ENCODE measurements around the gene LTBR. TPM values are rescaled to one million over a fixed set of nuclear protein-coding genes. Genes with fewer than 3 reads are reported as not detected.

The LTBR gene
- total RNA-seq, 1 experiment from 2014 or later, result 194 TPM

GRCh38 chr12:6424008-6424347 lies 40.0 kb downstream of the LTBR start:
- Mint-ChIP-seq H3K36me3 (ENCODE audit: insufficient read depth, unreplicated experiment) (no peaks in the 10 kb centered on the region), H3K27ac (ENCODE audit: unreplicated experiment) (no peak overlapping the region), H3K4me1 (ENCODE audit: low read depth, unreplicated experiment) (peaks cover 8% of the 10 kb centered on the region), H3K4me3 (ENCODE audit: unreplicated experiment) (no peak overlapping the region), H3K27me3 (ENCODE audit: insufficient read depth, unreplicated experiment) (no peaks in the 10 kb centered on the region), H3K9me3 (ENCODE audit: unreplicated experiment) (no peaks in the 10 kb centered on the region)
- no peak for TF ChIP-seq CTCF (IDR thresholded peaks at IDR 0.05; ENCODE audit: insufficient read depth in 1 of 2, low read depth in 1 of 2, low read length in 1 of 2, severe bottlenecking in 1 of 2, unreplicated experiment in 1 of 2)
- H3K4me3 ChIP-seq (ENCODE audit: low read depth, low read length), result no peak overlapping the region
- no peak for DNase-seq
- no peaks in the 10 kb centered on the region for H3K36me3 ChIP-seq (ENCODE audit: control insufficient read depth, insufficient read depth, low read length)
- H3K27me3 ChIP-seq (replicated peaks; ENCODE audit: control insufficient read depth, insufficient read depth, low read length), result no peaks in the 10 kb centered on the region
- peaks cover 8% of the 10 kb centered on the region for H3K4me1 ChIP-seq
- BruUV-seq (replicated peaks), result no TSS peak
- ChIA-PET CTCF (interaction anchor here (0.5 to 4.5 kb wide), 10 partner anchors 15 to 134 kb away, joined by 3 to 45 read pairs (median 4); partner anchors contain the start of genes TAPBPL and VAMP1), POLR2A (interaction anchor here (0.7 to 1.1 kb wide), 2 partner anchors 110 to 112 kb away, joined by 3 to 8 read pairs; partner anchors contain the start of gene GAPDH)
- intact Hi-C loops (cut with micrococcal nuclease; ENCODE audit: unreplicated experiment), result no loop called here
- H3K9me3 ChIP-seq, result no peaks in the 10 kb centered on the region

DNA sequence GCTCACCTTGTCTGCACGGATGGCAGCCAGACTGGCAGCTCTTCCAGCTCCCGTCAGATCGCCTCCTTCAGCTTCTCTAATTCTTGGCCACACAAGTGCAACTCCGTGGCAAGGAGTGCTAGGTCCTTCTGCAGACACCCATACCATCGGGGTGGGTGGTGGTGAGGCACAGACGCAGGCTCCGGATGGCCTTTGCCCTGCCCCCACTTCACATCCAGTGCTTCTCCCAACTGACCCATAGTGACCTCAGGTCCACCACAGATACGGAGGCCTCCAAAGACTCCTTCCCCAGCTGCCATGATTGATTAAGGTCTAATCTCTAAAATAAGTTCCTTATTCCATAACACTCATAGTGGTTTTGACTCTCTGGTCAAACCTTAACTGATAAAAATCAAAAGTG lies 40.9 kb downstream of the LTBR start:
- Mint-ChIP-seq H3K27ac (ENCODE audit: unreplicated experiment) (no peak overlapping the region), H3K4me3 (ENCODE audit: unreplicated experiment) (no peak overlapping the region), H3K4me1 (ENCODE audit: low read depth, unreplicated experiment) (peaks cover 8% of the 10 kb centered on the region), H3K9me3 (ENCODE audit: unreplicated experiment) (no peaks in the 10 kb centered on the region), H3K36me3 (ENCODE audit: insufficient read depth, unreplicated experiment) (no peaks in the 10 kb centered on the region), H3K27me3 (ENCODE audit: insufficient read depth, unreplicated experiment) (no peaks in the 10 kb centered on the region)
- intact Hi-C loops (cut with micrococcal nuclease; ENCODE audit: unreplicated experiment), result no loop called here
- Histone ChIP-seq H3K9me3 (no peaks in the 10 kb centered on the region), H3K27me3 (replicated peaks; ENCODE audit: control insufficient read depth, insufficient read depth, low read length) (no peaks in the 10 kb centered on the region), H3K4me3 (ENCODE audit: low read depth, low read length) (no peak overlapping the region), H3K36me3 (ENCODE audit: control insufficient read depth, insufficient read depth, low read length) (no peaks in the 10 kb centered on the region), H3K4me1 (peaks cover 8% of the 10 kb centered on the region)
- BruUV-seq (replicated peaks), result no TSS peak
- TF ChIP-seq CTCF (IDR thresholded peaks at IDR 0.05; ENCODE audit: insufficient read depth in 1 of 2, low read depth in 1 of 2, low read length in 1 of 2, severe bottlenecking in 1 of 2, unreplicated experiment in 1 of 2), result no peak
- ChIA-PET CTCF (interaction anchor here (1.7 to 4.5 kb wide), 2 partner anchors 39 to 46 kb away, joined by 10 to 45 read pairs; partner anchors contain the start of gene VAMP1), POLR2A (interaction anchor here (0.6 kb wide), 1 partner anchor 46 kb away, joined by 5 read pairs; no protein-coding TSS in a partner anchor)
- DNase-seq, result peak in 1 of 2 experiments; percentile 26

DNA sequence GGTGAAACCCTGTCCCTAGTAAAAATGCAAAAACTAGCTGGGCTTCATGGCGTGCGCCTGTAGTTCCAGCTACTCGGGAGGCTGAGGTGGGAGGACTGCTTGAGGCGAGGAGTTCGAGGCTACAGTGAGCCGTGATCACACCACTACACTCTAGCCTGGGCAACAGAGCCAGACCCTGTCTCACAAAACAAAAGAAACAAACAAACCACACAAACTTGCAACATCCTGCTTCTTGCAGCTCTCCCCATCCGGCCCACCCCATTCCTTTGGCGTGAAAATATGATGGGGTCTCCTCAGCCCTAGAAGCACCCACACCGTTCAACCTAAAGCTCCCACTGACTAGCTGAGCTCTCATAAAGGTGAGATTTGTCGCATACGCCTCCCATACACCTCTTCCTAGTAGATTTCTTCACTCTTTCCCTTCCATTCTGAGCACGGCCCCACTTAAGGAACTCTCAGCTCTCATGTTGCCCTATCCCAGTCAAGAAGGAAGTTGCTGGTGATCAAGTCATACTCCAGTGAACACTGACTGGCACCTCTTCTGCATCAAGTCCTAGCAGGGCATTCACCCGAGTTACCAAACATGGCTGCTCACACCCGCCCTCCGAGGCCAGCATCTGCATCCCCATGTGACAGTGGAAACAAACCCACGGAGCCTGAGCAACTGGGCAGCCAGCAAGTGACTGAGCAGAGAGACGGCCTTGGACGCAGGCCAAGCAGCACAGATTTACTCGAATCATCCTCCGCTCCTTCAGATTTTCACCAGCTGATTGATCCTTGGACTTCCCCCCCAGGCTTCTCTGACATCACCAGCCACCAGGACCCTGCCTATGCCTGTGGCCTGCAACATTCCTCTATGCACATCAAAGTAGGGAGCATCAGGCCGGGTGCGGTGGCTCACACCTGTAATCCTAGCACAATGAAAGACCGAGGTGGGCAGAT lies 41.9 kb downstream of the LTBR start:
- H3K9me3 Mint-ChIP-seq (ENCODE audit: unreplicated experiment), result no peaks in the 10 kb centered on the region
- Histone ChIP-seq H3K36me3 (ENCODE audit: control insufficient read depth, insufficient read depth, low read length) (no peaks in the 10 kb centered on the region), H3K9me3 (no peaks in the 10 kb centered on the region), H3K27me3 (replicated peaks; ENCODE audit: control insufficient read depth, insufficient read depth, low read length) (no peaks in the 10 kb centered on the region), H3K4me1 (peaks cover 12% of the 10 kb centered on the region), H3K4me3 (ENCODE audit: low read depth, low read length) (no peak overlapping the region)
- CTCF ChIA-PET, result interaction anchor here (0.6 to 4.5 kb wide), 2 partner anchors 38 to 45 kb away, joined by 5 to 45 read pairs; no protein-coding TSS in a partner anchor
- peak in 1 of 2 experiments; percentile 38 for DNase-seq
- intact Hi-C loops (cut with micrococcal nuclease; ENCODE audit: unreplicated experiment), result no loop called here
- POLR2A ChIA-PET, result interaction anchor here (0.6 to 1.0 kb wide), 4 partner anchors 45 to 108 kb away, joined by 3 to 9 read pairs (median 5); partner anchors contain the start of gene GAPDH
- H3K4me1 Mint-ChIP-seq (ENCODE audit: low read depth, unreplicated experiment), result peaks cover 17% of the 10 kb centered on the region
- BruUV-seq (replicated peaks), result no TSS peak
- no peak for TF ChIP-seq CTCF (IDR thresholded peaks at IDR 0.05; ENCODE audit: insufficient read depth in 1 of 2, low read depth in 1 of 2, low read length in 1 of 2, severe bottlenecking in 1 of 2, unreplicated experiment in 1 of 2)
- H3K36me3 Mint-ChIP-seq (ENCODE audit: insufficient read depth, unreplicated experiment), result no peaks in the 10 kb centered on the region
- H3K27ac Mint-ChIP-seq (ENCODE audit: unreplicated experiment), result no peak overlapping the region
- H3K4me3 Mint-ChIP-seq (ENCODE audit: unreplicated experiment), result no peak overlapping the region
- H3K27me3 Mint-ChIP-seq (ENCODE audit: insufficient read depth, unreplicated experiment), result no peaks in the 10 kb centered on the region

All from Caco-2 (cell line).